GM19468 (cell line): ENCODE results near the gene AUTS2.
"Not testable (repeated sequence)": the region's sequence is repeated elsewhere in the genome, so short reads cannot be mapped to it uniquely, and the experiment has no call there.

Experiments used
- ATAC-seq: cut with Tn5 transposase; IDR thresholded peaks from one replicate; pipeline ENCODE4 v1.9.1; 2021; ENCODE audit warnings: mild to moderate bottlenecking, moderate library complexity, moderate number of reproducible peaks; ENCODE audit not compliant: unreplicated experiment; ENCODE audit errors: extremely low read depth

Gene AUTS2

DNA sequence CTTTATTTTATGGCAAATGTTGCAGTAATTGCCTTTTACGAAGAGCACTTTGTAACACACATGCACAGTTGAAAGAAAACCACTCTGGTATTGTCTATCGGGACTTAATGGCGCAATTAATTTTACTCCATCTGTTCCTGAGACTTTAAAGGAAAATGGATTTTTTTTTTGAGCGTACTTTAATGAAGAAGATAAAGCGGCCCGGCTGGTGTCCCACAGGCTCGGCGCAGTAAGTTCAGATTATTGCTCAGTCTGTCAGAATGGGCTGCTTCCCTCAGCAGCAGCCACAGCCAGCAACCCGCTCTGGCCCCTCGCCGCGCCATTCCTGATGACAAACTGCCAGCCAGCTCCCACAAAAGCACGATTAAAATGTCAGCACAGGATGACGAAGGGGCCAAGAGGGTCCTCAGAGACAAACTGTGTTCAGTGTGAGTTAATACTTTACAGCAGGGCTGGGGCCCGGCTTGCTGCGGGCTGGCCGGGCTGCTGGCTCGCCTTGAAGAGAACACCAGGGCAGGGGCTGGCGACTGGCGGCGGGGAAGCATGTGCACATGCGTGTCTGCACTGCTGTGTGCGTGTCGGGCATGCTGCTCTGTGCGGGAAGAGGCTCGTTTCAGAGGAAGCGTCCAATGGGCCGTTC, 1032.7 kb downstream of the AUTS2 start:
- no peak for ATAC-seq

DNA sequence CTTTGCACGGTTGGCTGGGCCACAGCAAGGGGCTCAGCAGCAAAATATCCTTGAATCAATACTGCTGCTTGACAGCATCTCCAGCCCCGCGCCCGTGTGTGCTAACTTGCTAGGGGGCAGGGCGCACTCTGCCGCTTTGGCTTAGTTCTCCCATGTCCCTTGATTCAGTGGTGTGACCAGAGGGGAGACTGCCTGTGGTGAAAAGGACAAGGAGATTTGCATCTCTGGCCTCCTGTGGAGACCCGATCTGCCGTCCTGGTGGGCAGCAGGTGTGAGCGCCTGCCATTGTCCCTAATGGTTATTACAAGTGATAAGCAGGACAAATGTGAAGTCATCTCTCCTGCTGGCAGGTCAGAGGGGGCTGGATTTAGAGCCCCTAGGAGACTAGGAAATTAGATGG, 1033.4 kb downstream of the AUTS2 start:
- ATAC-seq: no peak

DNA sequence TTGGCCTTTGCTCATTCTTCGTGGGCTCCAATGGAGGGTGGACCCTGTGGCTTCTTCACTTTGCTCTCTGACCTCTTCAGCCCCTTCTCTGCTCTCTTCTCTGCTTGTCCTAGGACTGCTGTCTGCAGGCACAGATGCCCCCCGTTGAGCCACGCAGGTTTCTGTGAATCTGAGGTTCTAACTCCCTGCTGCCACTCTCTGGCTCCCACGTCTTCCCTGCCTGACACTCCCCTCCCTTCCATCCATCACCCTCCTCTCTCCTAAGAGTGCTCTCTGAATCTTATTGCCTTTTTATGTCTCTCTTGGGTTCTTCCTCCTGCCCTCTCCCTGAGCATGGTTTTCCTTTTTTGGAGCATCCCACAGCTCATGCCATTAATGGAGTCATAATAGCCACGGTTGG, 1034.1 kb downstream of the AUTS2 start:
- no peak for ATAC-seq

- ATAC-seq: no peak
Measured at GRCh38 chr7:70634071-70634470, 1035.8 kb downstream of the AUTS2 start.

DNA sequence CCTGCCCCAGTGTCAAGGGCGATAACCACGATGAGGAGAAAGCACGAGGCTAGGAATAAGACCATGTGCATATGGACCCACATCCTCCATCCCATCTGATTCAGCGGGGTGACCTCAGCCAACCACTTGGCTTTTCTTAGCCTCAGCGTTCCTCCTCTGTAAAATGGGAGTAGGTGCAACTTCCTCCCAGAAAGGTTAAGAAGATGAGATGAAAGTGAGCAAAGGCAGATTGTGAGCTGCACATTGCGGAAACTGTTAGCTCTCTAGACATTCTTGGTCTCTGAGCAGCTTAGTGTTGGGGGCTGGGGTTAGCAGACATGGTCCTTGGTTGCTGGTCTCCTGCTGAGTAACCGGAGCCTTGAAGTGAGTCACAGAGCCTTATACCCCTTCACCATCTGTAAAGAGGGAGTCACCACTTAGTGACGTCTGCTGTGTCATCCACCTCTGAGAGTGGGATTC, 1036.4 kb downstream of the AUTS2 start:
- ATAC-seq: no peak

- no peak for ATAC-seq
Measured at GRCh38 chr7:70635633-70636032, 1037.4 kb downstream of the AUTS2 start.

- ATAC-seq: no peak
Measured at GRCh38 chr7:70636169-70636568, 1037.9 kb downstream of the AUTS2 start.

GRCh38 chr7:70637726-70638125, 1039.5 kb downstream of the AUTS2 start:
- no peak for ATAC-seq

GRCh38 chr7:70638158-70639107, 1040.2 kb downstream of the AUTS2 start:
- ATAC-seq: no peak

- no peak for ATAC-seq
Measured at GRCh38 chr7:70640266-70640833, 1042.1 kb downstream of the AUTS2 start.

DNA sequence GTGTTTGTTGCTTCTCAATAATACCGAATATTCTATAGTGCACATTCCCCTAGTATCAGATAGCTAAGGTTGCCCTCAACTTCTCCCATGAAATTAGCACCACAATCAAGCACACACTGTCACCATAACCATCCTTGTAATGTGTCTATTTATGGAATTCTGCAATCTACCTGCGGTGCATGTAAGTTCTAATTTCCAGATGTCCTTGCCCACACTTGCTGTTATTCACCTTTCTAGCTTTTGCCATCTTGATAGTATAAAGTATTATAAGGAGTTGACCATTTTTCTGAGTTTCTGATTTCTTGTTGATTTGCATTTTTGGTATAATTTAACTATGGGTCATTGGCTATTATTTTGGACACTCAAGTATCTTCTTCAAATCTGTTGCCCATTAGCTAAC, 1043.6 kb downstream of the AUTS2 start:
- no peak for ATAC-seq

- ATAC-seq: no peak
Measured at GRCh38 chr7:70645279-70645678, 1047.0 kb downstream of the AUTS2 start.

- no peak for ATAC-seq
Measured at GRCh38 chr7:70645876-70646351, 1047.6 kb downstream of the AUTS2 start.

DNA sequence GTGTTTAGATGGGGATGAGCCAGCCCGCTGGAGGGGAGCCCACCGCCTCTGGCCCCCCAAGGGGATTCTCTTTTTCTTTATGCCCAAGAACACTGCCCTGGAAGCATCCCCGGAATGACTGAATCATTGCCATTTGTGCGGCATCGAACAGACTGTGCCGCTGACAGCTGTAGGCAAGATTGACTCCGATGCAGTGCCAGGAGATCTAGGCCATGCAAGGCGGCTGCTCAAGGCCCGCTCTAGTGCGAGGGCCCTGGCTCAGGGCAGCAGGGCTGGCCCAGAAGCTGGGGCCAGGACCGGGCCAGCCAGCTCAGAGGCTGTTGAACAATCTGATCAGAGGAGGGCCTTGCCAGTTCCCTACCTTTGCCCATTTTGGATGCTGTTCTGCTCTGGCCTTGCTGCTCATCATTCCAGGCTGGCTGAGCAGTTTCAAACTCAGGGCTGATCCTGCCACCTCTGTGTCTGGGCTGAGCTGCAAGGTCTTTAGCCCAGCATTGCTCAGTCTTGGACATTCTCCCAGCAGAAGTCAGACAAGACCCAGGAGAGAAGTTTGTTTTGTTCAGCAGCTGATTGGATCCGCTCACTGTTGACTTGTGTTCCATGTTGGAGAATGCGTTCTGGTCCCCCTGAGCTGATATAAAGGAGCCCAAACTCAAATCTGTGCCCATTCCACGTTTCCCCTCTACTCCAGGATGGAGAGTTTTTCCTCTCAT, 1048.4 kb downstream of the AUTS2 start:
- ATAC-seq: no peak

DNA sequence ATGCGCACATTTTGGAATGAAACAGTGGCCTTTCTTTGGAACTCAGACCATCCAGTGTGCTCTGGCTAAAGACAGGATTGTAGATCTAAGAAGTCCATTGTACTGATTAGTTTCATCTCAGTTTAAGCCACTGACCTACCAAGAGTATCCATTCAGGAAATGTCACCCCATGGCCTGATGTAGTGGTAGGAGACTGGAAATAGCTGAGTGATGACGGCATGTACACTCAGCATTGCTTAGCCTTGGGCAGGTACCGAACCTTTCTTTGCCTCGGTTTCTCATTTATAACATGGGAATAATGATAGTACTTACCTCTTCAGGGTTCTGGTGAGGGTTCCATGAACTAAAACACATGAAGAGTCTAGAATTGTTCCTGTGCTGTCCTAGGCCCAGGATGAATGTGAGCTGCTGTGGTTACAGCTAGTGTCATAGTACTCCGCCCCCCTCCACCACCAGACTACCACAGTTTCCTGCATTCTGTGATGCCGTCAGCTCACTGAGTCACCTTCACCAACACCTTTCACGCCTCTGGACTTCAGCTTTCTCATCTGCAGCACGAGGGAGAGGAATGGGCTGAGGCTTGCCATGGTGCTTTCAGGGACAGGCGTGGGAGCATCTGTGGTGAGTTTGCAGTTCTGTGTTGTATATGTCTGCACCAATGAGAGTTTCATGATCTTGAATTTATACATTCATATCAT, 1049.7 kb downstream of the AUTS2 start:
- no peak for ATAC-seq

- not testable (repeated sequence) for ATAC-seq
Measured at GRCh38 chr7:70648499-70648861, 1050.2 kb downstream of the AUTS2 start.

- no peak for ATAC-seq
Measured at GRCh38 chr7:70649323-70649722, 1051.0 kb downstream of the AUTS2 start.

- ATAC-seq: no peak
Measured at GRCh38 chr7:70654146-70654545, 1055.9 kb downstream of the AUTS2 start.

- ATAC-seq: no peak
Measured at GRCh38 chr7:70654979-70655378, 1056.7 kb downstream of the AUTS2 start.

GRCh38 chr7:70655694-70656093, 1057.4 kb downstream of the AUTS2 start:
- ATAC-seq: no peak
